ENCODE data around the gene TTC14.

Gene TTC14

GRCh38 chr3:180640987-180641386, 39.0 kb downstream of the TTC14 start:
- Histone ChIP-seq H3K4me2 (ENCODE audit: low read length) (no peak overlapping the region), H3K27me3 (ENCODE audit: control insufficient read depth, low read length) (0 out of 2 replicates have a peak, but pooled peaks cover 3% of the 10 kb centered on the region), H3K9me2 (replicated peaks; ENCODE audit: control insufficient read depth, low read length) (no peaks in the 10 kb centered on the region), H3K36me3 (ENCODE audit: control insufficient read depth, low read length) (no peaks in the 10 kb centered on the region), H3F3A (ENCODE audit: control insufficient read depth, insufficient read depth) (no peaks in the 10 kb centered on the region), H3K4me1 (ENCODE audit: control insufficient read depth, low read length) (no peaks in the 10 kb centered on the region), H3K9me3 (ENCODE audit: control insufficient read depth, insufficient read depth, low read length) (no peaks in the 10 kb centered on the region), H3K79me2 (ENCODE audit: control insufficient read depth, low read length) (no peaks in the 10 kb centered on the region), H4K20me1 (ENCODE audit: control insufficient read depth, insufficient read depth, low read depth, low read length) (no peaks in the 10 kb centered on the region), H3K27ac (ENCODE audit: low read depth, low read length) (no peak overlapping the region), H3K4me3 (ENCODE audit: low read length) (no peak overlapping the region)
- TF ChIP-seq CTCF (IDR thresholded peaks at IDR 0.05; ENCODE audit: low read depth, low read length, poor library complexity, severe bottlenecking) (no peak), EZH2phosphoT487 (IDR thresholded peaks at IDR 0.05; ENCODE audit: borderline replicate concordance, low read length) (no peak)

GRCh38 chr3:180646187-180646790, 44.3 kb downstream of the TTC14 start:
- H3K9me2 ChIP-seq (replicated peaks; ENCODE audit: control insufficient read depth, low read length) = no peaks in the 10 kb centered on the region
- no peak overlapping the region for H3K4me3 ChIP-seq (ENCODE audit: low read length)
- H3K79me2 ChIP-seq (ENCODE audit: control insufficient read depth, low read length) = no peaks in the 10 kb centered on the region
- TF ChIP-seq CTCF (IDR thresholded peaks at IDR 0.05; ENCODE audit: low read depth, low read length, poor library complexity, severe bottlenecking) = peak; percentile 21
- TF ChIP-seq EZH2phosphoT487 (IDR thresholded peaks at IDR 0.05; ENCODE audit: borderline replicate concordance, low read length) = no peak
- H3K4me2 ChIP-seq (ENCODE audit: low read length) = no peak overlapping the region
- H3K36me3 ChIP-seq (ENCODE audit: control insufficient read depth, low read length) = no peaks in the 10 kb centered on the region
- no peaks in the 10 kb centered on the region for H3F3A ChIP-seq (ENCODE audit: control insufficient read depth, insufficient read depth)
- no peaks in the 10 kb centered on the region for H4K20me1 ChIP-seq (ENCODE audit: control insufficient read depth, insufficient read depth, low read depth, low read length)
- no peaks in the 10 kb centered on the region for H3K9me3 ChIP-seq (ENCODE audit: control insufficient read depth, insufficient read depth, low read length)
- no peaks in the 10 kb centered on the region for H3K4me1 ChIP-seq (ENCODE audit: control insufficient read depth, low read length)
- H3K27me3 ChIP-seq (ENCODE audit: control insufficient read depth, low read length) = 0 out of 2 replicates have a peak, but pooled peaks cover 3% of the 10 kb centered on the region
- H3K27ac ChIP-seq (ENCODE audit: low read depth, low read length) = no peak overlapping the region

GRCh38 chr3:180656406-180656805, 54.4 kb downstream of the TTC14 start:
- TF ChIP-seq CTCF (IDR thresholded peaks at IDR 0.05; ENCODE audit: low read depth, low read length, poor library complexity, severe bottlenecking) = no peak
- no peak for TF ChIP-seq EZH2phosphoT487 (IDR thresholded peaks at IDR 0.05; ENCODE audit: borderline replicate concordance, low read length)
- Histone ChIP-seq H3K27me3 (ENCODE audit: control insufficient read depth, low read length) (no peaks in the 10 kb centered on the region; the same call in 1 of the 2 replicates), H4K20me1 (ENCODE audit: control insufficient read depth, insufficient read depth, low read depth, low read length) (no peaks in the 10 kb centered on the region), H3K4me2 (ENCODE audit: low read length) (no peak overlapping the region), H3K4me1 (ENCODE audit: control insufficient read depth, low read length) (no peaks in the 10 kb centered on the region), H3K79me2 (ENCODE audit: control insufficient read depth, low read length) (no peaks in the 10 kb centered on the region), H3K36me3 (ENCODE audit: control insufficient read depth, low read length) (no peaks in the 10 kb centered on the region), H3K27ac (ENCODE audit: low read depth, low read length) (no peak overlapping the region), H3F3A (ENCODE audit: control insufficient read depth, insufficient read depth) (no peaks in the 10 kb centered on the region), H3K9me3 (ENCODE audit: control insufficient read depth, insufficient read depth, low read length) (no peaks in the 10 kb centered on the region), H3K9me2 (replicated peaks; ENCODE audit: control insufficient read depth, low read length) (no peaks in the 10 kb centered on the region), H3K4me3 (ENCODE audit: low read length) (no peak overlapping the region)

Measured in DOHH2 (cell line).